ENCODE measurements around the gene PCSK5. TPM values are rescaled to one million over a fixed set of nuclear protein-coding genes. Genes with fewer than 3 reads are reported as not detected.

Gene PCSK5
- total and polyA plus RNA-seq, 2 donors (not counting 1 experiment from before 2014, with no cell fraction given) = 0.09 TPM; not detected in 1

DNA sequence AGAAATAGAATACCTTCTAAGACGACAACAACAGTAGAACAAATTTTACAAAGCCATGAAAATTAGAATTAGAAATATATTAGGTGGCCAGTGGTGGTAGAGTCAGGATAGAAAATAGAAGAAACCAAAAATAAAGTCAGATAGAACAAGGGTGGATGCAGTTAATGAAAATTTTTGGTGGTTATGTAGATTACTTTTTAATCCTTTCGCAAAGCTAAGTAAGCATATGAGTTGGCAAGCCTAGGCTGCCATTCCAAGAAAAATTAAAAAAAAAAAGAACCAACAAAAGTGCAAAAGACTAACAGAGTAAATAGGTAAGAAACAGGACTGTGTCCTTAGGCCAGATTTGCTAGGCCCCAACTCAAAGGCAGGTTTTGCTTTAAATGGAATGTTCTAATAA lies 56.8 kb downstream of the PCSK5 start:
- no peaks in the 10 kb centered on the region for H3K27me3 ChIP-seq (replicated peaks in 1 of 4; ENCODE audit: control extremely low read depth in 1 of 4, control insufficient read depth in 3 of 4, insufficient read depth in 4 of 4, low read length in 3 of 4)
- Mint-ChIP-seq H3K27ac (no peak overlapping the region), H3K9me3 (ENCODE audit: insufficient read depth) (peaks cover 5% of the 10 kb centered on the region), H3K27me3 (no peaks in the 10 kb centered on the region), H3K4me3 (no peak overlapping the region), H3K4me1 (no peaks in the 10 kb centered on the region)
- no peaks in the 10 kb centered on the region for H4K20me1 ChIP-seq (ENCODE audit: control insufficient read depth, insufficient read depth, low read length, poor library complexity, severe bottlenecking)
- intact Hi-C loops (cut with micrococcal nuclease) = no loop called here
- H3K4me1 ChIP-seq (ENCODE audit: control insufficient read depth in 2 of 2, insufficient read depth in 2 of 2, low read length in 2 of 2) = no peaks in the 10 kb centered on the region
- H3K4me3 ChIP-seq (ENCODE audit: control extremely low read depth in 1 of 5, extremely low read depth in 1 of 5, insufficient read depth in 1 of 5, low read depth in 2 of 5, low read length in 4 of 5) = no peak overlapping the region
- ATAC-seq (ENCODE audit: low read depth) (no peak), DNase-seq (no peak)
- H3K9ac ChIP-seq (ENCODE audit: low read length) = no peak overlapping the region
- TF ChIP-seq EZH2 (IDR thresholded peaks at IDR 0.05; ENCODE audit: borderline replicate concordance, insufficient read depth, low read depth, low read length, poor library complexity, severe bottlenecking) = no peak
- TF ChIP-seq CTCF (IDR thresholded peaks at IDR 0.05) = no peak
- H3K27ac ChIP-seq (ENCODE audit: low read length in 2 of 2) = no peak overlapping the region
- ChIA-PET CTCF (no interaction called here), POLR2A (no interaction called here)
- H2AFZ ChIP-seq (ENCODE audit: insufficient read depth, low read depth, low read length, poor library complexity, severe bottlenecking) = no peak overlapping the region
- no peaks in the 10 kb centered on the region for H3K79me2 ChIP-seq (ENCODE audit: control insufficient read depth, insufficient read depth, low read length)
- H3K36me3 ChIP-seq (replicated peaks in 1 of 2; ENCODE audit: control extremely low read depth in 1 of 2, control insufficient read depth in 1 of 2, extremely low read depth in 1 of 2, insufficient read depth in 2 of 2, low read length in 1 of 2) = no peaks in the 10 kb centered on the region
- WGBS (ENCODE audit: insufficient coverage) = no CpG with 5 or more reads among the region's 2 CpGs
- no peaks in the 10 kb centered on the region for H3K9me3 ChIP-seq (ENCODE audit: control extremely low read depth in 1 of 3, control insufficient read depth in 2 of 3, insufficient read depth in 1 of 3, low read length in 2 of 3)
- no peak overlapping the region for H3K4me2 ChIP-seq (replicated peaks; ENCODE audit: low read depth, low read length, poor library complexity, severe bottlenecking)

DNA sequence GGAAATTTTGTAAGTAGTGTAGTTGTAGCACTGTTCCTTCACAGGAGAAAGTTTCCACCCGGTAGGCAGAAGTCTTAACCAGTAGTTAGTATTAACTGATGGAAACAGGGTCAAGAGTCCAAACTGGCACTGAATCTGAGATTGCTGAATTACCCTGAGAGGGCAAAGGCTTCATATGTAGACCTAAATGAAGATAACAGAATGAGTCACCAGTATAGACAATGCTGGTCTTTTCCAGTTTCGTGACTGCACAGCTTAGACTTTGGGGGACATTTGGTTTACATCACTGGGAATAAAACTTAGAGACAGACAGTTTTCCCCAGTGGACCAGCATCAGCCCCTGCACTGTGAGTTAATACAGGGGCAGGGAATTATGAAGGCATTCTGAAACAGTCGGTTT lies 60.5 kb downstream of the PCSK5 start:
- no peaks in the 10 kb centered on the region for H3K27me3 ChIP-seq (replicated peaks in 1 of 4; ENCODE audit: control extremely low read depth in 1 of 4, control insufficient read depth in 3 of 4, insufficient read depth in 4 of 4, low read length in 3 of 4)
- H3K79me2 ChIP-seq (ENCODE audit: control insufficient read depth, insufficient read depth, low read length) = no peaks in the 10 kb centered on the region
- no peaks in the 10 kb centered on the region for H3K4me1 ChIP-seq (ENCODE audit: control insufficient read depth in 2 of 2, insufficient read depth in 2 of 2, low read length in 2 of 2)
- H3K36me3 ChIP-seq (replicated peaks in 1 of 2; ENCODE audit: control extremely low read depth in 1 of 2, control insufficient read depth in 1 of 2, extremely low read depth in 1 of 2, insufficient read depth in 2 of 2, low read length in 1 of 2) = no peaks in the 10 kb centered on the region
- POLR2A ChIA-PET = no interaction called here
- Mint-ChIP-seq H3K27ac (no peak overlapping the region), H3K4me1 (no peaks in the 10 kb centered on the region), H3K27me3 (no peaks in the 10 kb centered on the region), H3K9me3 (ENCODE audit: insufficient read depth) (peaks cover 3% of the 10 kb centered on the region), H3K4me3 (no peak overlapping the region)
- 92% methylated on average over 2 of the region's 3 CpGs for WGBS (ENCODE audit: insufficient coverage)
- H3K9ac ChIP-seq (ENCODE audit: low read length) = no peak overlapping the region
- no peak overlapping the region for H3K4me2 ChIP-seq (replicated peaks; ENCODE audit: low read depth, low read length, poor library complexity, severe bottlenecking)
- H4K20me1 ChIP-seq (ENCODE audit: control insufficient read depth, insufficient read depth, low read length, poor library complexity, severe bottlenecking) = no peaks in the 10 kb centered on the region
- no peak overlapping the region for H3K27ac ChIP-seq (ENCODE audit: low read length in 2 of 2)
- DNase-seq = no peak
- no peak for TF ChIP-seq CTCF (IDR thresholded peaks at IDR 0.05)
- TF ChIP-seq EZH2 (IDR thresholded peaks at IDR 0.05; ENCODE audit: borderline replicate concordance, insufficient read depth, low read depth, low read length, poor library complexity, severe bottlenecking) = no peak
- no peak for ATAC-seq (ENCODE audit: low read depth)
- CTCF ChIA-PET = no interaction called here
- H3K9me3 ChIP-seq (ENCODE audit: control extremely low read depth in 1 of 3, control insufficient read depth in 2 of 3, insufficient read depth in 1 of 3, low read length in 2 of 3) = no peaks in the 10 kb centered on the region
- H3K4me3 ChIP-seq (ENCODE audit: control extremely low read depth in 1 of 5, extremely low read depth in 1 of 5, insufficient read depth in 1 of 5, low read depth in 2 of 5, low read length in 4 of 5) = no peak overlapping the region
- intact Hi-C loops (cut with micrococcal nuclease) = no loop called here
- no peak overlapping the region for H2AFZ ChIP-seq (ENCODE audit: insufficient read depth, low read depth, low read length, poor library complexity, severe bottlenecking)
